GM23338 (cell line): ENCODE data around the gene ATP5MK. TPM values are rescaled to one million over a fixed set of nuclear protein-coding genes. Genes with fewer than 3 reads are reported as not detected.

ENCODE experiments used
- ATAC-seq: fragments of 200-7000 bp; cut with Tn5 transposase; 3 replicates; pipeline ENCODE4 v1.9.1; 2020
- DNase-seq: peaks from one replicate; pipeline ENCODE4 v3.0.0-alpha.2; 2015; ENCODE audit warnings: low spot score
- H2AFZ ChIP-seq: fragments of 200-600 bp; sonication (generic); 2 replicates; pipeline ENCODE4 v1.8.0; 2016; ENCODE audit warnings: antibody characterized with exemption, mild to moderate bottlenecking, moderate library complexity
- H3F3A ChIP-seq: fragments of 200-600 bp; sonication (generic); replicated peaks from 2 replicates; pipeline ENCODE4 v1.8.0; 2017; ENCODE audit warnings: antibody characterized with exemption, mixed run types, low read depth
- H3K27ac ChIP-seq: fragments of 200-600 bp; sonication (generic); 2 replicates; pipeline ENCODE4 v1.6.1; 2016; ENCODE audit warnings: low read depth
- H3K27me3 ChIP-seq: fragments of 200-600 bp; sonication (generic); 2 replicates; pipeline ENCODE4 v1.8.0; 2016; ENCODE audit warnings: mild to moderate bottlenecking, mixed run types, moderate library complexity; ENCODE audit not compliant: insufficient read depth
- H3K36me3 ChIP-seq: fragments of 200-600 bp; sonication (generic); 2 replicates; pipeline ENCODE4 v1.8.0; 2016; ENCODE audit warnings: mild to moderate bottlenecking; ENCODE audit not compliant: insufficient read depth
- H3K4me1 ChIP-seq: fragments of 200-600 bp; sonication (generic); 2 replicates; pipeline ENCODE4 v1.8.0; 2016; ENCODE audit warnings: mild to moderate bottlenecking, moderate library complexity; ENCODE audit not compliant: insufficient read depth
- H3K4me2 ChIP-seq: fragments of 200-600 bp; sonication (generic); 2 replicates; pipeline ENCODE4 v1.7.1; 2017; ENCODE audit warnings: mixed run types
- H3K4me3 ChIP-seq: fragments of 200-600 bp; sonication (generic); 2 replicates; pipeline ENCODE4 v1.6.1; 2016; ENCODE audit warnings: mixed run types
- H3K79me2 ChIP-seq: fragments of 200-600 bp; sonication (generic); replicated peaks from 2 replicates; pipeline ENCODE4 v1.8.0; 2017; ENCODE audit warnings: mild to moderate bottlenecking; ENCODE audit not compliant: insufficient read depth
- H3K9me2 ChIP-seq: fragments of 200-600 bp; sonication (generic); 2 replicates; pipeline ENCODE4 v1.8.0; 2017; ENCODE audit not compliant: insufficient read depth
- H4K20me1 ChIP-seq: fragments of 200-600 bp; sonication (generic); replicated peaks from 2 replicates; pipeline ENCODE4 v1.8.0; 2017; ENCODE audit warnings: mild to moderate bottlenecking; ENCODE audit not compliant: insufficient read depth
- H3K27ac Mint-ChIP-seq: 2 replicates; pipeline ENCODE4 v1.8.0; 2020; ENCODE audit warnings: inconsistent platforms, mild to moderate bottlenecking, moderate library complexity, mixed read lengths
- H3K27me3 Mint-ChIP-seq: 3 replicates; pipeline ENCODE4 v1.8.0; 2022; ENCODE audit warnings: low read depth, mild to moderate bottlenecking, moderate library complexity, mixed read lengths, inconsistent platforms; ENCODE audit not compliant: insufficient read depth, poor library complexity
- H3K36me3 Mint-ChIP-seq: 3 replicates; pipeline ENCODE4 v1.8.0; 2021; ENCODE audit warnings: low read depth, mild to moderate bottlenecking, inconsistent platforms, moderate library complexity, mixed read lengths
- H3K4me1 Mint-ChIP-seq: 3 replicates; pipeline ENCODE4 v1.8.0; 2020; ENCODE audit warnings: mild to moderate bottlenecking, inconsistent platforms, mixed read lengths
- H3K4me3 Mint-ChIP-seq: 3 replicates; pipeline ENCODE4 v1.8.0; 2021; ENCODE audit warnings: moderate library complexity, mild to moderate bottlenecking, inconsistent platforms, mixed read lengths
- H3K9me3 Mint-ChIP-seq: 3 replicates; pipeline ENCODE4 v1.8.0; 2020; ENCODE audit warnings: moderate library complexity, mild to moderate bottlenecking, inconsistent platforms, mixed read lengths
- CREB1 ChIP-seq: fragments of 250-450 bp; sonication (Bioruptor Pico); IDR thresholded peaks from 2 replicates; pipeline ENCODE4 v1.5.0; 2020; ENCODE audit warnings: low read depth, mild to moderate bottlenecking, moderate library complexity
- NANOG ChIP-seq: IDR thresholded peaks from 2 replicates; pipeline ENCODE4 v1.6.1; 2016; ENCODE audit warnings: antibody characterized with exemption, borderline replicate concordance
- ZNF114 ChIP-seq: fragments of 250-450 bp; sonication (Bioruptor Pico); IDR thresholded peaks from 2 replicates; pipeline ENCODE4 v1.5.0; 2020; ENCODE audit warnings: mild to moderate bottlenecking, moderate library complexity
- ZNF462 ChIP-seq: fragments of 250-450 bp; sonication (Bioruptor Pico); IDR thresholded peaks from 2 replicates; pipeline ENCODE4 v1.5.0; 2020; ENCODE audit warnings: mild to moderate bottlenecking, moderate library complexity
- polyA plus RNA-seq: library from polyadenylated mRNA; unstranded; fragments of >200 nt; fragmentation: Nextera tagmentation; extraction: Ambion mirVana; gene quantifications from 2 replicates; pipeline ENCODE4 v1.2.1, GENCODE V29; 2016
- total RNA-seq: library from RNA; depleted of rRNA; stranded (reverse); fragments of >200 nt; shearing (Covaris generic); gene quantifications from 2 replicates; pipeline ENCODE4 v1.2.3, GENCODE V29; 2014
- TF ChIP-seq, protein P1 (sequence below): IDR thresholded peaks from one replicate; pipeline ENCODE4 v1.6.1; 2018; ENCODE audit warnings: antibody characterized with exemption; ENCODE audit not compliant: unreplicated experiment

The ATP5MK gene
- total and polyA plus RNA-seq, 2 experiments from 2014 or later: 227 to 1,139 TPM

GRCh38 chr10:103429647-103430046, 33.4 kb upstream of the ATP5MK start:
- H3K27ac Mint-ChIP-seq: no peak overlapping the region
- no peak overlapping the region for H3K27ac ChIP-seq
- H2AFZ ChIP-seq: no peak overlapping the region
- peaks cover 91% of the 10 kb centered on the region for H3K36me3 Mint-ChIP-seq
- TF ChIP-seq ZNF462 (CRISPR knock-in tag): no peak
- TF ChIP-seq CREB1: no peak
- no peak for TF ChIP-seq NANOG
- TF ChIP-seq, protein P1, sequence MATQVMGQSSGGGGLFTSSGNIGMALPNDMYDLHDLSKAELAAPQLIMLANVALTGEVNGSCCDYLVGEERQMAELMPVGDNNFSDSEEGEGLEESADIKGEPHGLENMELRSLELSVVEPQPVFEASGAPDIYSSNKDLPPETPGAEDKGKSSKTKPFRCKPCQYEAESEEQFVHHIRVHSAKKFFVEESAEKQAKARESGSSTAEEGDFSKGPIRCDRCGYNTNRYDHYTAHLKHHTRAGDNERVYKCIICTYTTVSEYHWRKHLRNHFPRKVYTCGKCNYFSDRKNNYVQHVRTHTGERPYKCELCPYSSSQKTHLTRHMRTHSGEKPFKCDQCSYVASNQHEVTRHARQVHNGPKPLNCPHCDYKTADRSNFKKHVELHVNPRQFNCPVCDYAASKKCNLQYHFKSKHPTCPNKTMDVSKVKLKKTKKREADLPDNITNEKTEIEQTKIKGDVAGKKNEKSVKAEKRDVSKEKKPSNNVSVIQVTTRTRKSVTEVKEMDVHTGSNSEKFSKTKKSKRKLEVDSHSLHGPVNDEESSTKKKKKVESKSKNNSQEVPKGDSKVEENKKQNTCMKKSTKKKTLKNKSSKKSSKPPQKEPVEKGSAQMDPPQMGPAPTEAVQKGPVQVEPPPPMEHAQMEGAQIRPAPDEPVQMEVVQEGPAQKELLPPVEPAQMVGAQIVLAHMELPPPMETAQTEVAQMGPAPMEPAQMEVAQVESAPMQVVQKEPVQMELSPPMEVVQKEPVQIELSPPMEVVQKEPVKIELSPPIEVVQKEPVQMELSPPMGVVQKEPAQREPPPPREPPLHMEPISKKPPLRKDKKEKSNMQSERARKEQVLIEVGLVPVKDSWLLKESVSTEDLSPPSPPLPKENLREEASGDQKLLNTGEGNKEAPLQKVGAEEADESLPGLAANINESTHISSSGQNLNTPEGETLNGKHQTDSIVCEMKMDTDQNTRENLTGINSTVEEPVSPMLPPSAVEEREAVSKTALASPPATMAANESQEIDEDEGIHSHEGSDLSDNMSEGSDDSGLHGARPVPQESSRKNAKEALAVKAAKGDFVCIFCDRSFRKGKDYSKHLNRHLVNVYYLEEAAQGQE: no peak
- TF ChIP-seq ZNF114: no peak
- no peaks in the 10 kb centered on the region for H3K4me1 Mint-ChIP-seq
- no peak for ATAC-seq
- no peak overlapping the region for H3K4me3 ChIP-seq
- H3K27me3 Mint-ChIP-seq: peaks cover 3% of the 10 kb centered on the region
- H3K36me3 ChIP-seq: peaks cover 75% of the 10 kb centered on the region
- H4K20me1 ChIP-seq: peaks cover 33% of the 10 kb centered on the region
- no peaks in the 10 kb centered on the region for H3K9me3 Mint-ChIP-seq
- no peaks in the 10 kb centered on the region for H3K4me1 ChIP-seq
- no peak for DNase-seq
- no peak overlapping the region for H3K4me3 Mint-ChIP-seq
- H3K79me2 ChIP-seq: no peaks in the 10 kb centered on the region
- H3K9me2 ChIP-seq: no peaks in the 10 kb centered on the region
- no peak overlapping the region for H3K4me2 ChIP-seq
- H3K27me3 ChIP-seq: no peaks in the 10 kb centered on the region
- H3F3A ChIP-seq: no peaks in the 10 kb centered on the region; the same call in 1 of the 2 replicates
